Adrenal gland (tissue), 5 donors: ENCODE results near the gene UBE3C.

ENCODE experiments used
- CTCF ChIP-seq, 6 experiments: fragments of 450-650 bp in 4 of 6; fragments of 200-600 bp in 2 of 6; sonication (generic) in 1 of 6; IDR thresholded peaks; 1 replicate in 5 of 6; 2 replicates in 1 of 6; pipeline versions ENCODE4 v1.5.1 to v1.8.0; 2016 to 2021; ENCODE audit warnings: antibody characterized with exemption in 6 of 6, mild to moderate bottlenecking in 2 of 6, moderate library complexity in 1 of 6
- POLR2A ChIP-seq, 2 donors: fragments of 450-650 bp; IDR thresholded peaks; one replicate each; pipeline ENCODE4 v1.6.1; 2017; ENCODE audit warnings: antibody characterized with exemption in 2 of 2, mild to moderate bottlenecking in 2 of 2, moderate library complexity in 1 of 2
- donor health status: DM: no; HTN: no; CAD: no.

DNA sequence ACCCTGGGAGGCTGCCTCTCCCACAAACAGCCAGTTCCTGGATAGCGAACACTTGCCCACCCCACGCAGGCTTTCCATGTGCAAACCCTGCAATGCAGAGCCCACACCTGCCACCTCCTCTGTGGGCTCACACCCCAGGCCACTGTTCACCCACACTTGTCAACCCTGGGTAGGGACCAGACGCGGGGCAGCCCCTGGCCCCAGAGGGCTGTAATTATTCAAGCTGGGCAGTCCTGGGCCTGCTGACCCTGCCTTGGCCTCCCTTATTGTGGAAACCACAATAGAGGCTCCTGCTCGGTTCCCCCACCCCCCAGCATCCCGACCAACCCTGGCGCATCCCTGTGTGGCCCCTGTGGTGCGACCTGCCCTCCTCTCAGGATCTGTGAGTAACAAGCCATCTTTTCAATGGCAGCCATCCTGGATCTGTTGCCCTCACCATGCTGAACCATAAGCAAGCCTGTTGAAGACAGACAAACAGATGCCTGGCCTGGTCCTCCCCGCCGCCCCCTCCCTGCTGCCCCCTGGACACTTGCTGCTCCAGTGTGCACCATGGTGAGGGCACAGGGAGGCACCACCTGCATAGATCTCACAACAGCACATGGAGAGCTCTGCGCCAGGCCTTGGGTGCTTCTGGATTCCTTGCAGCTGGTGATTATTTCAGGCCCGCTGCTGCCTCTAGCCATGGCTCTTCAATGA lies 15.8 kb upstream of the UBE3C start:
- TF ChIP-seq CTCF (IDR thresholded peaks at IDR 0.05) (no peak), POLR2A (IDR thresholded peaks at IDR 0.05) (no peak)
